ENCODE measurements around the gene MAML2. TPM values are rescaled to one million over a fixed set of nuclear protein-coding genes. Genes with fewer than 3 reads are reported as not detected.

MAML2 gene
- total RNA-seq, 1 donor from 2014 or later = 15.6 TPM

- no peak for DNase-seq
These were observed 104.3 kb downstream of the MAML2 start for GRCh38 chr11:96238563-96239135.

GRCh38 chr11:96237766-96238266 is 105.2 kb downstream of the MAML2 start:
- DNase-seq = no peak

- DNase-seq = no peak
These were observed 107.2 kb downstream of the MAML2 start for GRCh38 chr11:96235751-96236150.

GRCh38 chr11:96234866-96235441 is 108.0 kb downstream of the MAML2 start:
- DNase-seq = no peak

GRCh38 chr11:96232132-96232531 is 110.9 kb downstream of the MAML2 start:
- no peak for DNase-seq

- DNase-seq = no peak
These were observed 112.3 kb downstream of the MAML2 start for GRCh38 chr11:96230686-96231085.

GRCh38 chr11:96229354-96229977 is 113.5 kb downstream of the MAML2 start:
- DNase-seq = no peak

- DNase-seq = no peak
These were observed 114.1 kb downstream of the MAML2 start for GRCh38 chr11:96228910-96229309.

GRCh38 chr11:96228473-96228891 is 114.5 kb downstream of the MAML2 start:
- DNase-seq = peak; percentile 57

- DNase-seq = no peak
These were observed 115.8 kb downstream of the MAML2 start for GRCh38 chr11:96227244-96227643.

- no peak for DNase-seq
These were observed 119.9 kb downstream of the MAML2 start for GRCh38 chr11:96223083-96223482.

GRCh38 chr11:96222102-96222501 is 120.9 kb downstream of the MAML2 start:
- peak; percentile 37 for DNase-seq

- DNase-seq = no peak
These were observed 121.5 kb downstream of the MAML2 start for GRCh38 chr11:96221244-96222070.

GRCh38 chr11:96219981-96220623 is 122.9 kb downstream of the MAML2 start:
- no peak for DNase-seq

- no peak for DNase-seq
These were observed 124.1 kb downstream of the MAML2 start for GRCh38 chr11:96218901-96219300.

- no peak for DNase-seq
These were observed 125.0 kb downstream of the MAML2 start for GRCh38 chr11:96218006-96218405.

GRCh38 chr11:96217206-96217605 is 125.8 kb downstream of the MAML2 start:
- DNase-seq = no peak

- no peak for DNase-seq
These were observed 127.2 kb downstream of the MAML2 start for GRCh38 chr11:96215826-96216225.

GRCh38 chr11:96215110-96215782 is 127.7 kb downstream of the MAML2 start:
- no peak for DNase-seq

GRCh38 chr11:96214777-96215109 is 128.3 kb downstream of the MAML2 start:
- DNase-seq = no peak

- DNase-seq = no peak
These were observed 129.5 kb downstream of the MAML2 start for GRCh38 chr11:96213500-96213899.

- DNase-seq = no peak
These were observed 131.6 kb downstream of the MAML2 start for GRCh38 chr11:96211436-96211835.
